ENCODE results near the gene DOCK2.

GRCh38 chr5:169788168-169788567 is 151.1 kb downstream of the DOCK2 start:
- TF ChIP-seq CTCF (IDR thresholded peaks at IDR 0.05): no peak
- no peak for TF ChIP-seq POLR2A (IDR thresholded peaks at IDR 0.05)

All from uterus (tissue), 2 donors.